ENCODE results near the gene PPP1R7.

- TF ChIP-seq POLR2A (IDR thresholded peaks at IDR 0.05; ENCODE audit: extremely low read depth, insufficient read length) (no peak), MAX (IDR thresholded peaks at IDR 0.05; ENCODE audit: low read depth, low read length) (no peak)
Measured at GRCh38 chr2:241182126-241182525, 31.9 kb downstream of the PPP1R7 start.

Measured in NB4 (cell line).